GM21717 (cell line): ENCODE data around the gene RAVER2.
"Not testable (repeated sequence)": the region's sequence is repeated elsewhere in the genome, so short reads cannot be mapped to it uniquely, and the experiment has no call there.

Experiments used
- ATAC-seq: cut with Tn5 transposase; IDR thresholded peaks from one replicate; pipeline ENCODE4 v1.9.1; 2021; ENCODE audit warnings: mild to moderate bottlenecking, moderate library complexity; ENCODE audit not compliant: unreplicated experiment

RAVER2 gene

GRCh38 chr1:64810001-64810400 is 65.1 kb downstream of the RAVER2 start:
- no peak for ATAC-seq

DNA sequence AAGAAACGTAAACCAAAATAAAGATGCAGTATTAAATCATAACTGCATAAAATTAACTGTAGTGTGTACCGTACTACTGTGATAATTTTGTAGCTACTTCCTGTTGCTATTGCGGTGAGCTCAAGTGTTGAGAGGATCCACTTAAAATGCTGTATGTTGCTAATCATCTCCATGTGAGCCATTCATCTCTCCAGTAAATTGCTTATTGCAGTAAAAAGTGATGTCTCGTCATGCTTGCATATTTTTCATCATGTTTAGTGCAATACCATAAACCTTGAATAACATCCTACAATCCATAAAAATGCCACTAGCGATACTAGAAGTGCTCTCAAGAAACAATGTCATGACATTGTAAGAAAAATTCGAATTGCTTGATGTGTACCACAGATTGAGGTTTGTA is 66.3 kb downstream of the RAVER2 start:
- ATAC-seq = no peak

DNA sequence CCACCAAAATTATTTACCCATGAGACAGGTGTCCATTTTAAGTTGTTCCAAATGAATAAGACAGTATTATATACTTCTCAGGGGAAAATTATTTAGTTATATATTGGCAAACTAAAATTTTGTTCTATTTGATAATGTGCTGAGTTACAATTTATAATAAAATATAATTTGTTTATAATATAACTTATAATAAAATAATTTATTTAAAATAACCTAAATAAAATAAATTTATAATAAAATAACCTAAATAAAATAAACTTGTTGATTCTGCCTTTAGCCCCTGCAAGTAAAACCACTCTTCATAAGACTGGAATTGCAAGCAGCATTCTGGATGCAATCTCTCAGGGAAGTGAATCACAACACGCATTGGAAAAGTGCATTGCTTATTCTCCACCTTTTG is 69.6 kb downstream of the RAVER2 start:
- ATAC-seq = no peak

DNA sequence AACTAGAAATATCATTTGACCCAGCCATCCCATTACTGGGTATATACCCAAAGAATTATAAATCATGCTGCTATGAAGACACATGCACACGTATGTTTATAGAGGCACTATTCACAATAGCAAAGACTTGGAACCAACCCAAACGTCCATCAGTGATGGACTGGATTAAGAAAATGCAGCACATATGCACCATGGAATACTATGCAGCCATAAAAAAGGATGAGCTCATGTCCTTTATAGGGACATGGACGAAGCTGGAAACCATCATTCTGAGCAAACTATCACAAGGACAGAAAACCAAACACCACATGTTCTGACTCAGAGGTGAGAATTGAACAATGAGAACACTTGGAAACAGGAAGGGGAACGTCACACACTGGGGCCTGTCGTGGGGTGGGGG is 72.5 kb downstream of the RAVER2 start:
- not testable (repeated sequence) for ATAC-seq

- not testable (repeated sequence) for ATAC-seq
These were observed 75.7 kb downstream of the RAVER2 start for GRCh38 chr1:64820572-64820971.

DNA sequence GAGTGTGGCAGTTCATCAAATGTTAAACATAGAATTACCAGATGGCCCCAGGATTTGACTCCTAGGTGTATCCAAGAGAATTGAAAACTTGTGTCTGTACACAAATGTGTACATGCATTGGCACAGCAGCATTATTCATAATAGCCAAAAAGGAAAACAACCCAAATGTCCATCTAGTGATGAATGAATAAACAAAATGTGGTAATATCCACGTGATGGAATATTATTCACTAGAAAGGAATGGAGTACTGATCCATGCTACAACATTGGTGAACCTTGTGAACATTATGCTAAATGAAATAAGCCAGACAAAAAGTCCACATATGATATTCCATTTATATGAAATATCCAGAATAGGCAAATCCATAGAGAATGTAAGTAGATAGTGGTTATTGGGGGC is 77.7 kb downstream of the RAVER2 start:
- ATAC-seq = no peak

DNA sequence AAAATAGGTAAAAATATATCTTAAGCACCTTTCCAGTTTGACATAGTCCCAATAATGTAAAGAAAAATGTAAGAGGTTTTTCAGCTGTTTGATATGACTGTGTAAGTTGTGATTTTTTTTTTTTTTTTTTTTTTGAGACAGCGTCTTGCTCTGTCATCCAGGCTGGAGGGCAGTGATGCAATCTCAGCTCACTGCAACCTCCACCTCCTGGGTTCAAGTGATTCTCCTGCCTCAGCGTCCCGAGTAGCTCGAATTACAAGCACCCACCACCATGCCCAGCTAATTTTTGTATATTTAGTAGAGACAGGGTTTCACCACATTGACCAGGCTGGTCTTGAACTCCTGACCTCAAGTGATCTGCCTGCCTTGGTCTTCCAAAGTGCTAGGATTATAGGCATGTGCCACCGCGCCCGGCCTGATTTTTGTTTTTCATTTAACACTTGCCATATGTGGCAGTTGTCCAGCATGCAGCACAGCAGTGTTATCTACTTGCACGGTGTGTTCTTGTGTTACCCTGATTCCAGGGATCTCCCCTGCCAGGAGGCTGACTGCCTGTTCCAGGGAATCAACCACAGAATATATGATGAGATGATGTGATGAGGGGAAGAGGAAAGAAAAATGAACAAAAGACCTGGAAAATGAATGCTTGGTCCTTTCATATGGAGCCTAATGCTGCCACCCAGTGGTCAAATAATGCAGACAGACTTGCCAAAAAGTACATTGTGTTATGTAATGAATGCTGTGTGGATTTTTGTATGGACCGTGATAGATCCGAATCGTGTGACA is 79.0 kb downstream of the RAVER2 start:
- ATAC-seq = peak; percentile 70

DNA sequence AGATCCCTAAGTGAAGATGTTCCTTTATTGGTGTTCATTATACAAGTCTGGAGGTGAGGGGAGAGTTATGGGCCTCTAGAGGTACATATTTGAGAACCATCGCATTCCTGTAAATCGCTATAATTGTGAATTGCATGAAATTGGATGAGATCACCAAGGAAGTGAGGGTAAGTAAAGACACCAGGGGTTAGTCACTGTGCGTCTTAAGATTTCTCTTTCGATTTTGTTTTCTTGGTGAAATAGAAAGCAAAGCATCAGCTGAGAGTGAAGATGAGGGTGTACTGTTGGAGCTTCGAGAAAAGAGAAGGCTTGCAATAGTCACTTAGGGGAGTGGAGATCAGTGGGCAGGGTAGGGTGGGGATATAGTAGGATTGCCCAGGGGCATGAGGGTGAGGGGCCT is 82.1 kb downstream of the RAVER2 start:
- no peak for ATAC-seq

GRCh38 chr1:64828829-64829228 is 84.0 kb downstream of the RAVER2 start:
- no peak for ATAC-seq

DNA sequence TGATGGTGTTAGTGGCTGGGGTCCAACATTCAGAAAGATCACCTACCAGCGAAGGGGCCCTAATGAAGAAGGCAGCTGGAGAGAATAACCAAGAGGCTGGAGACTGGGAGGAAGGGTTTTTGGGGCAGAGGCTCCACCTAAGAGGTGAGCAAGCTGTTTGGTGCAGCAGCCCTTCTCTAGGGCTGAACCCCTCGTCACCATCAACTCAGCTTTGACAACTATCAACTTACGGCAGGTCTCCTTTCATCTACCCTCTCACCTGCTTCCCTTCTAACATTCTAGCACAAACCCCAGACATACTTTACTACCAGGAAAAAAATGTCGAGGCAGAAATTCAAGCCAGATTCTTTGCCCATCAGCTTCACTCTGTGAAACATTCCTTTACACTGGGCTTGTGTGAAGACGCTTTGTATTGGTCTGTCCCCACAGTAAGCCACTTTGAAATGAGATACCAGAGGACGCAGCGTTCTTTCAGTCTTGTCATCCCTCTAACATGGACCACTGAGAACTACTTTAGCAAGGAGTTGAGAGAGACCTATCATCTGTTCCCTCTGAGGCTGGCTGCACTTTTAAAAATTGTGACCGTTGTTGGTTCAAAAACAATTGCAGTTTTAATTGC is 84.6 kb downstream of the RAVER2 start:
- ATAC-seq = no peak

- ATAC-seq = no peak
These were observed 85.3 kb downstream of the RAVER2 start for GRCh38 chr1:64830030-64830651.

DNA sequence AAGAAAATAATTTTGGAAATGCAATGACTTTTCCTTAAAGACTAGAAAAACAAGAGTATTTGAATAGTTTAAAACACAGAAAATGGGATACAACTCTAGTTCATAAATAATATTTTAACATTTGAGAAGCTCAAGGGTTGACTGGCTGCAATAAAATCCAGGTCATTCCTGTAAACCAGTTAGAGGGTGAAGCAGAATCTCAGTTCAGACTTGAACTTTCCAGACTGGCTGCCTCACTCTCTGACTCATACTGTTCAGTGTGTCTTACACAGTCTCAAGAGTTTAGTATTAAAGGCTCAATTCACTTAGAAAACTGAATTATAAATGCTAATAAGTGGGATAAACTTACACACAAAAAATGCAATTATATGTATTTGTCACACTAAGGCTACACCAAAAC is 89.9 kb downstream of the RAVER2 start:
- ATAC-seq = no peak

- no peak for ATAC-seq
These were observed 91.9 kb downstream of the RAVER2 start for GRCh38 chr1:64836802-64837201.

- no peak for ATAC-seq
These were observed 93.6 kb downstream of the RAVER2 start for GRCh38 chr1:64838486-64838885.

DNA sequence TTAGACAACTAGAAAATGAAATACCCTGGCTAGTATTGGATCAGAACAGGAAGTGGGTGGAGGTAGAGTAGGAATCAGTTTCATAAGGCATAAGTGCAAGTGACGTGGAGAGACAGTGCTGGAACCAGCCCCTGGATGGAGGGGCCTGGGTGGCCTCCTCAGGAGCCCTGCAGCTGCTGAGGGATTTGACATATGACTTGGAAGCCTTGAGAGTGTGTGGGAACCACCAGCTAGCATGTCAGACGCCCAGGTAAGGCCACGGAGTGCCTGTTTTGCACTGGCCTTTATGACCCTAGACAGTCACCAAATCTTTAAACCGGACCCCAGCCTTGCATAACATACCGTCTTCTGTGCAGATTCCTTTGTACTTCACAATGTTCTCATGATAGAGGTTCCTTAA is 94.4 kb downstream of the RAVER2 start:
- no peak for ATAC-seq

- no peak for ATAC-seq
These were observed 95.0 kb downstream of the RAVER2 start for GRCh38 chr1:64839732-64840405.

DNA sequence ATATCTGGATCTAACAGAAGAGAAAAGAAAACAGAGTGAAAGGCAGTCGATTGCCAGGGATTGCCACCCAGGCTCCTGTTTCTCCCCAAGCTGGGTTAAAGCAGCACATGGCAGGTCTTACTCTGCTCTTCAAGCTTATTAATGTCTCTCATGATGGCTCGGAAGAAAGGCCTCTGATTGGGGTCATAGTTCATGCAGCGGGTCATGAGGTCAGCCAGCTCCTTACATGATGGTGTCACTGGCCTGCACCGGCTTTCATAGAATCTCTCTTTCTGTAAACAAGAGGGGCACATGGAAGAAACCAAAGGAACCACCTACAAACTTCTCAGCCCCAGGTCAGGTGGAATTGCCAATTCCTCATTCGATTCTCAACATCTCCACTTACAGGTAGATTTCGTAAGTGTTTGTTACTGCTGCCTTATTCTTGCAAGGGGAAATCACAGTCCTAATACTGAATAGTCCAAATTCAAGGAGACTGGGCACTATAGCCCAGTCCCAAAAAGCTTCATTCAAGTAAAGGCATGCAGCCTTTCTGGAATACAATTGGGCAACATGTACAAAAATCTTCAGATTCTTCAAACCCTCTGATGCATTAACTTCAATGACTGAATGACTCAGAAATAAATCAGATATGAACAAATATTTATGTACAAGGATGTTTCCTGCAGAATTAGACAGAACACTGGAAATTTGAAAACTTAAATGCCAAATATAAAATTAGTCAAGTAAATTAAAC is 96.6 kb downstream of the RAVER2 start:
- ATAC-seq = no peak

DNA sequence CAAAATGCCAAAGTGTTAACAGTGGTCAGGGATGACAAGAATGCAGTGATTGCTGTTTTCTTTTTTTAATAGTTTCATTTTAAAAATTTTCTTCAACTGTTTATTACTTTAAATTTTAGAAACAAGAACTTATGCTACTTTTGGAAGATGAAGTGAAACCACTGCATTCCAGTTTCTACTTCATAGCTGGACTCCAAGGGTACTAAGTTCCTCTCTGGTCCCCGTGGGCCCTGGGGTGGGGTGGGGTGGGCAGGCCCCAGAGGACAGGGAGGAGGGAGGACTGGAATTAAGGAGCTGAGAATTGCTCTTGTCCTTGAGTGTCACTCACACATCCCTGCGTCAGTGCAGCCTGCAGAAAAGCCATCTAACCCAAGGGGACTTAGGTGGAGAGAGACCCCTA is 97.3 kb downstream of the RAVER2 start:
- no peak for ATAC-seq

DNA sequence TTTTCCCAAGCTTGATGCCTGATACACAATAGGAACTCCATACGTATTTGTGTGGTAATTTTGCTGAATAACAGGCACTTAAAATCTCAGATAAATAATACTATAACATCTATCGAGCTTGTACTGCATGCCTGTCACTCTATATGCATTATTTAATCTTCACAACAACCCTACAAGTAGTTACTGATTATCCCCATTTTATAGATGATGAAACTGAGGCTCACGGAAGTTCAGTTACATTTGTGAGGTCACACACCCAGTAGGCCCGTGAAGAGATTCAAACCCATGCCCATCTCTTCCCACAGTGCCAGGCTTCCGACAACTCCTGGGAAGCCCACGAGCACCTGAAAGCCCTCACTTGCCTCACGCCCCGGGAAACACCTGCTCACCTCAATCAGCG is 98.8 kb downstream of the RAVER2 start:
- no peak for ATAC-seq

GRCh38 chr1:64844175-64844574 is 99.3 kb downstream of the RAVER2 start:
- no peak for ATAC-seq

DNA sequence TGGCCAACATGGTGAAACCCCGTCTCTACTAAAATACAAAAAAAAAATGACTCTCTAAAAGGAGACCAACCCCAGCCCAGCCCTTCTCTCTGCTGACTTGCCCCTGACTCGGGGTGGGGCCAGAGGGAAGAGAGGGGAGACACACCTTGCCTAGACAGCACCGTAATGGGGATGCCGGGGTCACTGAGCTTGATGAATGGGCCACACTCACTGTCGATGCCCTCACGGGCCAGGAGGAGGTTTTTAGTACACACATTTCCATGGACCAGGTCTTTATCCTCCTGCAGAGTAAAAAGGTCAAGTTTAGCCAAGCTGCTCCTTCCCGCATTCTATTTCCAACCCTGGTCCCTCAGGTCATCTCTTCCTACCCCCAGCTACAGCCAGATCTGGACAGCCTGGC is 99.7 kb downstream of the RAVER2 start:
- ATAC-seq = no peak
